GM18909 (cell line): ENCODE data around the gene CHSY3.
A peak's percentile ranks its signal among the peaks of the same experiment; 100 is the strongest.

ENCODE experiments used
- ATAC-seq: cut with Tn5 transposase; IDR thresholded peaks from one replicate; pipeline ENCODE4 v1.9.1; 2021; ENCODE audit warnings: mild to moderate bottlenecking; ENCODE audit not compliant: unreplicated experiment, poor library complexity

Gene CHSY3

DNA sequence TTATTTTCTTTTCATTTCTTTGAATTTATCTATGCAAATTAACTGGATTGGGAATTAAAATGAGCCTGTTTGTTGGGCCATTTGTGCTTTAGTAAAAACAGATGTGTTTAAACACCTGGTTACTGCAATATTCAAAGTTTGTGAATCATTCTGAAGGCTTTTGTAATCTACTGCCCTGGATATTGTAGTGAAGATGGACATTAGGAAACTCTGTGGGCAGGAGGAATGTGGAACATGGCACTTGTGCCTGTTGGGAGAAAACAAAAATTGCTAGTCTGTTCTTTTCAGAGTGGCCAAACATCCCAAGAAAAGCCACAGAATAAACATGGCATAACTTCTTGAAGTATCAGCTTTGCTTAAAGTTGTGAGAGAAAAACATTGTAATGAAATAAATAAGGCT is 40.8 kb downstream of the CHSY3 start:
- ATAC-seq: no peak

GRCh38 chr5:129945774-129946270 is 41.6 kb downstream of the CHSY3 start:
- no peak for ATAC-seq

DNA sequence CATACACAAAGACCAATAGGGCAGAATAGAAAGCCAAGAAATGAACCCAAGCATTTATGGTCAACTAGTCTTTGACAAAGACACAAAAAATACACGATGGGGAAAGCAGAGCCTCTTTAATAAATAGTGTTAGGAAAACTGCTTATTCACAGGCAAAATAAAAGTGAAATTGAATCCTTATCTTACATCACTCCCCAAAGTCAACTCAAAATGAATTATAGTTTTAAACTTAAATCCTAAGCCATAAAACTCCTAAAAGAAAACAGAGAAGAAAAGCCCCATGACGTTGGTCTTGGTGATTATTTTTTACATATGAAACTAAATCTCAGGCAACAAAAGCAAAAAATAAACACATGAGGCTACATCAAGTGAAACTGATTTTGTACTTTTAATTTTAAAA is 46.8 kb downstream of the CHSY3 start:
- no peak for ATAC-seq

DNA sequence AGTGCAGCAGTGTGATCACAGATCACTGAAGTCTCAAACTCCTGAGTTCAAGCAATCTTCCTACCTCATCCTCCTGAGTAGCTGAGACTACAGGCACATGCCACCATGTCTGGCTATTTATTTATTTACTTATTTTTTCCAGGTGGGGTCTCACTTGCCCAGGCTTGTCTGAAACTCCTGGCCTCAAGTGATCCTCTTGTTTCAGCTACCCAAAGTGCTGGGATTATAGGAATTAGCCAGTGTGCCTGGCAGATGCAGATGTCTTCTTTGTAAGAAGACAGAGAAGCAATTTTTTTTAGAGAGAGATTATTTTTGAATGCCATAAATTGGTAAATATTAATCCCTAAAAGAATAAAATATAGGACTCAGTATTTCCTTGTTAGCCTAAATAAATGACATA is 54.3 kb downstream of the CHSY3 start:
- no peak for ATAC-seq

GRCh38 chr5:129960831-129961230 is 56.6 kb downstream of the CHSY3 start:
- no peak for ATAC-seq

- no peak for ATAC-seq
Measured at GRCh38 chr5:129962506-129962905, 58.2 kb downstream of the CHSY3 start.

- no peak for ATAC-seq
Measured at GRCh38 chr5:129963359-129963758, 59.1 kb downstream of the CHSY3 start.

DNA sequence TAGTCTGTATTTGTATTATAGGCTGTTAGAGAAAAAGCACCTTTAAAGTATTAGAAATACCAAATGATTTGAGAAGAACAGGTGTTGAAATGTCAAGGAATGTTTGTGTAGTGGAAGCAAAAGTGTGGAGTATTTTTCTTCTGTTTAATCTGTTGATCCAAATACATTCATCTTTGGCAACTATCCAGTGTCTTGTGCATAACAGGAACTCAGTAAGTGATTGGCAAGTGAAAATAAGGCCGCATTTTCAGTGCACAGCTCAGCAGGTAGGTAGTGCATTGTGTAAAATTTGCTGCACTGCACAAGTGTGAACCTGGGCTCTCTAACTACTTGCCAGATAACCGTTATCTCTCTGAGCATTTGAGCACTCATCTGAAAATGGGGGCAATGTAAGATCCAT is 61.8 kb downstream of the CHSY3 start:
- no peak for ATAC-seq

- no peak for ATAC-seq
Measured at GRCh38 chr5:129971714-129972113, 67.4 kb downstream of the CHSY3 start.

GRCh38 chr5:129972465-129973141 is 68.3 kb downstream of the CHSY3 start:
- no peak for ATAC-seq

DNA sequence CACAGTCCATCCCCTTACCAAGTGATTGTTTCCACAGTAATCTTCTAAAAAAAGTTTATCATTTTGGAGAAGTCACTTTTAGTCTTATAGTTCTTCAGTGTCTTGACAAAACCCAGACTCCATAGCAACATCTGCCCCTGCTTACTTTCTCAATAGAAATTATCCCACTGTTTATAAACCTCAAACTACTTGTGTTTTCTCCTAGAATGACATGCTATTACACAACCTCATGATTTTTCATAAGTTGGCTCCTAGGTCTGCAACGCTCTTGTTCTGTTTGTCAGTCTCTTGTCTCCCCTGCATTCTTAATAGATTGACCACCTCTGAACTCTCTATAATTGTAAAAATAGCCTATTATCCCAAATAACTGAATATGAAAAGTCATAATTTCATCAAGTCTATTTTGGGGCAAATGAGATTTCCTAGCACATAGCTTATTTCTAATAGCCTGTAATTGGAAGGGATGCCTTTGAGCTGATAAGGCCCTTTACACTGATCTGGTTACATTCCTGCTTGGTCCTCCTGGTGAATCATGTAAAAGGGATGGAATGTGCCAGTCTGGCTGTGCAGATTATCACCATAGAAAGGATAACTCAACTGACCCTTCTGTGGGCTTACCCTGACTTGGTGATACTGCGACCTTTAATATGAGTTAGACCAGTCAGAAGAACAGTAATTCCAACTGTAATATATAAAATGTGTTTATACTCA is 69.6 kb downstream of the CHSY3 start:
- ATAC-seq: no peak

DNA sequence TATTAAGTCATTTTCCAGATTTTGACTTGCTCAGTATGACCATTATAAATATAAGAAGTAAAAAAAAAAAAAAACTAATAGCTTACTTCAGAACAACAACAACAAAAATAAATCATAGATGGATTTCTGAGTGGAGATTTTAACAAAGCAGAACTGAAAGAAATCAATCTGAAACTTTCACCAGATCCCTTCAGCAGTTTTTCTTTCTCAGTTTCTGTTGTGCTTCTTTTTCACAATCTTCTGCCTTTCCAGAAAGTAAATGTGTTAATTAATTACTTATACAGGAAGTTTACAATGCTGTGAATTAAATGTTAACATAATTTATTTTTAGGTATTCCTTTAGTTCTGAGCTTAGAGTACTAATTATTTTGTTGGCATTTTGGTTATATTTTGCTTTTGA is 73.5 kb downstream of the CHSY3 start:
- ATAC-seq: peak; percentile 89

DNA sequence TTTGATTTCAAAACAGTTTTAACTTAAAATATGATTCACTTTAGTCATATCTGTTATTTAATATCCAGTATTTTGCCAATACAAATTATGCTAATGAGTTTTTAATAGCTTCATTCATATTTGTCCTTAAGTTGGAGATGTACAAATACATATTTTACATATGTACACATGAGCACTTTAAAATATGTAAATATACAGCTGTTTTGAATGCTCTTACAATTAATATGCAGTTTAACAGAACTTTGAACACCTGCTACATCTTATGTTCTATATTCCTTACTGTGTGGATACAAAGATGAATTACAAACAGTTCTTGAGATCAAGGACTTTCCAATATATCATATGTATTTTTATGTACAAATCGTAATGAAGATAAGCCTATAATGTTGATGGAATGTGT is 74.0 kb downstream of the CHSY3 start:
- no peak for ATAC-seq

GRCh38 chr5:129988453-129988852 is 84.2 kb downstream of the CHSY3 start:
- no peak for ATAC-seq

GRCh38 chr5:129991780-129992179 is 87.5 kb downstream of the CHSY3 start:
- no peak for ATAC-seq

DNA sequence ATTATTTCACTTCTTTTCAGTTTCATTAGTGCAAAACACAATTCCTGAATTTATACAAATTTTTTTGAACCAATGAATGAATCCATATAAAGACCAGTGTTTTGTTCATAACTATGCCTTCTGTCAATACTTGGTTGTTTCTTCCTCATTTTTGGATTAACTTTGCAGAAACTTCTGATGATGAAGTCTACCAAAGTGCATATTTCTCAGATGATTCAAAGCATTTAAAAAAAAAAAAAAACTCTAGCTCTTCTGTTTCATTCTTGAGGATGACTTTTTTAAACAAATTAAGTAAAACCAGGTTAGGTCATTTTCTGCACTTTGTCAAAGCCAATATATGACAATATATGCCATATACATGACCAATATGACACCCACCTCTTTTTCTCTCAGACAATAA is 92.6 kb downstream of the CHSY3 start:
- no peak for ATAC-seq

DNA sequence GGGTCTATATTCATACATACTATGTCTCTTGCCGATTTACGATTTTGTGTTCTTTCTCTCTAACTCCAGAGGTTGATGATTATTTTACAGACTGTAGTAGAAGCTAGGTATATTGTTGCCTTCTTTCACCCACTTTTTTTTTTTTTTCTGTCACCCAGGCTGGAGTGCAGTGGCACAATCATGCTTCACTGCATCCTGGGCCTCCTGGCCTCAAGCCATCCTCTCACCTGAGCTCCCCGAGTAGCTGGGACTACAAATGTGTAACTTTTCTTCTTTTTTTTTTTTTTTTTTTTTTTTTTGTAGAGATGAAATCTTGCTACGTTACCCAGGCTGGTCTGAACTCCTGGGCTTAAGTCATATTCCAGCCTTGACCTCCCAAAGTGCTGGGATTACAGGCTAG is 96.2 kb downstream of the CHSY3 start:
- ATAC-seq: no peak

GRCh38 chr5:130002183-130002582 is 97.9 kb downstream of the CHSY3 start:
- ATAC-seq: no peak

DNA sequence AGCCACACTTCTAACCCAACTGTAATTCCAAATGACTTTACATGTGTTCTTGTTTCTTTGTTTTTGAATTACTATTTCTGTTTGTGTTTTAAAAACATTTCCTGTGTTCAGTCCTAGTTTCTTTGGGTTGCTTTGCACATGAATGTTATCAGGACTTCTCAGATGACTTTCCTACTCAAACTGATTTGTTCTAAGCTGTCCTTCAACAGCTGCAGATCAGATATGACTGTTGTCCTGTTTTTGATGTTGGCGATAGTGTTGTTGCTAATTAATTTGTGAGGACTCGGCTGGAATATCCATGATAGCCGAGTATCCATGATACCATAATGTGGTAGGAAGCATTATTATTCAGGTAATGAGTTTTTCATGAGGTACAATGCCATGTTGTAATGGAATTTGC is 98.6 kb downstream of the CHSY3 start:
- ATAC-seq: no peak

DNA sequence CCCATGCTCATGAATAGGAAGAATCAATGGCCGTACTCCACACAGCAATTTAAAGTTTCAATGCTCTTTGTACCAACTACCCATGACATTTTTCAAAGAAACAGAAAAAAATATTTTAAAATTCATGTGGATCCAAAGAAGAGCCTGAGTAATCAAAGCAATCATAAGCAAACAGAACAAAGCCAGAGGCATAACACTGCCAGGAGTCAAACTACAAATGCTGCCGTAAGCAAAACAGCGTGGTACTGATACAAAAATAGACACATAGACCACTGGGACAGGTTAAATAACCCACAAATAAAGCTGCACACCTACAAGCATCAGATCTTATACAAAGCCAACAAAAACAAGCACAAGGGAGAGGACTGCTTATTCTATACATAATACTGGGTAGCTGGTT is 107.7 kb downstream of the CHSY3 start:
- no peak for ATAC-seq

DNA sequence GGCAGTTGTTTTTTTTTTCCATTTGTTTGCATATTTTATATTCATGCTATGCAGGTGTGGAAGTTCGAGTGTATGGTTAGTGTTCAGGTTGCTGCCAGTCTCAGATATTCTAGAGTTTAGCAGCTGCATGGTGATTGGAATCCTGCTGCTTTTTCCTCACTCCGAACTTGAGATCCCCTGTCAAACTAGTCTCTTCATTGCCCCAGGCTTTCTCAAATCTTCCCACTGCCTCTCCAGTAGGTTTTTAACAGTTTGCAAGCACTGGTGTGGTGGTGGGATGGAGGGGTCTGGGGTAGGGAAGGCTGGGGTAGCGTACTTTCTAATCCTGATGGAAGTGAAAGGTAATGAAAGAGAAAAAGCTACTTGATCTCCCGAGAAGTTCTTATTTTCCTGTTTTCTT is 112.9 kb downstream of the CHSY3 start:
- ATAC-seq: no peak

- no peak for ATAC-seq
Measured at GRCh38 chr5:130018641-130019040, 114.4 kb downstream of the CHSY3 start.
